A549 (cell line): ENCODE data around the gene AK8. TPM values are rescaled to one million over a fixed set of nuclear protein-coding genes. Genes with fewer than 3 reads are reported as not detected.

Experiments used
- ATAC-seq, 2 experiments: fragments of 200-7000 bp in 1 of 2; fragments of >200 bp in 1 of 2; cut with Nextera tagmentation in 1 of 2; cut with Tn5 transposase in 1 of 2; 3 replicates each; pipeline versions ENCODE4 v1.8.0 to v1.9.1; 2018 to 2020; ENCODE audit warnings: mild to moderate bottlenecking in 1 of 2, moderate library complexity in 1 of 2
- CTCF ChIA-PET: fragments of 300-600 bp; sonication (Branson Sonifier 250); formaldehyde crosslinking; extraction: SDS; loops from one replicate; lab custom pipeline; 2021; ENCODE audit warnings: antibody characterized with exemption, inconsistent platforms; lab: Yijun Ruan, JAX
- POLR2A ChIA-PET: fragments of 350-600 bp; formaldehyde crosslinking; extraction: SDS; loops from one replicate; lab custom pipeline; 2021; ENCODE audit warnings: antibody characterized with exemption, inconsistent platforms; lab: Yijun Ruan, JAX
- DNase-seq, 2 experiments: peaks; one replicate each; pipeline versions ENCODE4 v3.0.0 to v3.0.0-alpha.2; 2011 to 2016; ENCODE audit warnings: low read depth in 1 of 2, low spot score in 1 of 2
- FAIRE-seq: peaks from 2 replicates; lab custom pipeline; 2011; peaks lifted over from hg19 to GRCh38; lab: Jason Lieb, UNC
- H3K27ac ChIP-seq, 2 experiments: fragments of >200 bp; sonication (Bioruptor Twin); formaldehyde crosslinking; 3 replicates each; pipeline ENCODE4 v1.5.1; 2016 to 2017
- H3K4me1 ChIP-seq: fragments of >200 bp; sonication (Bioruptor Twin); formaldehyde crosslinking; 3 replicates; pipeline ENCODE4 v1.6.1; 2016
- H3K4me2 ChIP-seq: fragments of >200 bp; sonication (Bioruptor Twin); formaldehyde crosslinking; 3 replicates; pipeline ENCODE4 v1.6.1; 2016
- H3K4me3 ChIP-seq: fragments of >200 bp; sonication (Bioruptor Twin); formaldehyde crosslinking; 3 replicates; pipeline ENCODE4 v1.5.1; 2016
- H3K9me3 ChIP-seq: fragments of >200 bp; sonication (Bioruptor Twin); formaldehyde crosslinking; 3 replicates; pipeline ENCODE4 v1.6.1; 2016
- CBX2 ChIP-seq: fragments of 200-600 bp; sonication (generic); IDR thresholded peaks from 2 replicates; pipeline ENCODE4 v1.6.1; 2016; ENCODE audit warnings: low read depth, mild to moderate bottlenecking, borderline replicate concordance
- CBX8 ChIP-seq: fragments of 200-600 bp; sonication (generic); IDR thresholded peaks from 2 replicates; pipeline ENCODE4 v1.6.1; 2016
- EHF ChIP-seq: fragments of 250-450 bp; sonication (Bioruptor Pico); IDR thresholded peaks from 2 replicates; pipeline ENCODE4 v1.5.0; 2020; ENCODE audit warnings: mild to moderate bottlenecking
- EP300 ChIP-seq, 2 experiments: fragments of >200 bp; sonication (Bioruptor Twin); formaldehyde crosslinking; IDR thresholded peaks; 2 replicates in 1 of 2; 3 replicates in 1 of 2; pipeline ENCODE4 v1.6.1; 2016 to 2017
- FOSB ChIP-seq: fragments of 250-450 bp; sonication (Bioruptor Pico); IDR thresholded peaks from 2 replicates; pipeline ENCODE4 v1.5.0; 2020; ENCODE audit warnings: mild to moderate bottlenecking, moderate library complexity
- HEYL ChIP-seq: fragments of 250-450 bp; sonication (Bioruptor Pico); IDR thresholded peaks from 2 replicates; pipeline ENCODE4 v1.8.0; 2021; ENCODE audit warnings: mild to moderate bottlenecking, moderate library complexity
- HMGXB4 ChIP-seq: fragments of 250-450 bp; sonication (Bioruptor Pico); IDR thresholded peaks from 2 replicates; pipeline ENCODE4 v1.5.0; 2021; ENCODE audit warnings: mild to moderate bottlenecking, moderate library complexity, borderline replicate concordance
- JUNB ChIP-seq: fragments of >200 bp; sonication (Bioruptor Twin); formaldehyde crosslinking; IDR thresholded peaks from 2 replicates; pipeline ENCODE4 v1.6.1; 2016
- KDM1A ChIP-seq: fragments of 200-600 bp; sonication (generic); IDR thresholded peaks from 2 replicates; pipeline ENCODE4 v1.6.1; 2016; ENCODE audit warnings: low read depth, mild to moderate bottlenecking
- MAFK ChIP-seq: fragments of 450-650 bp; IDR thresholded peaks from 2 replicates; pipeline ENCODE4 v1.6.1; 2014; ENCODE audit not compliant: partially characterized antibody
- NFE2L2 ChIP-seq: fragments of 150-350 bp; conservative IDR thresholded peaks from 2 replicates; pipeline ENCODE4 v1.6.1; 2014; ENCODE audit warnings: low read length
- NR3C1 ChIP-seq: fragments of >200 bp; sonication (Bioruptor Twin); formaldehyde crosslinking; IDR thresholded peaks from 3 replicates; pipeline ENCODE4 v1.6.1; 2017
- POLR2A ChIP-seq: IDR thresholded peaks from 2 replicates; pipeline ENCODE4 v1.6.1; 2012; ENCODE audit warnings: mild to moderate bottlenecking, low read length
- RAD21 ChIP-seq, 2 experiments: fragments of >200 bp in 1 of 2; sonication (Bioruptor Twin) in 1 of 2; formaldehyde crosslinking in 1 of 2; IDR thresholded peaks in 1 of 2; conservative IDR thresholded peaks in 1 of 2; 2 replicates in 1 of 2; 3 replicates in 1 of 2; pipeline ENCODE4 v1.6.1; 2012 to 2018; ENCODE audit warnings: inconsistent platforms in 1 of 2
- RNF2 ChIP-seq: fragments of 200-600 bp; sonication (generic); IDR thresholded peaks from 2 replicates; pipeline ENCODE4 v1.6.1; 2016; ENCODE audit warnings: low read depth, mild to moderate bottlenecking, antibody characterized with exemption, moderate library complexity, borderline replicate concordance
- SREBF2 ChIP-seq: fragments of 450-650 bp; IDR thresholded peaks from 2 replicates; pipeline ENCODE4 v1.6.1; 2014; ENCODE audit warnings: mild to moderate bottlenecking, moderate library complexity
- ZC3H11A ChIP-seq: fragments of 450-650 bp; IDR thresholded peaks from 2 replicates; pipeline ENCODE4 v1.6.1; 2014; ENCODE audit warnings: antibody characterized with exemption, mild to moderate bottlenecking
- ZSCAN20 ChIP-seq: fragments of 250-450 bp; sonication (Bioruptor Pico); IDR thresholded peaks from 2 replicates; pipeline ENCODE4 v1.8.0; 2022; ENCODE audit warnings: mild to moderate bottlenecking, moderate library complexity
- WGBS: methylation state at CpG from one replicate; pipeline ENCODE4 v1.1.6; 2017; ENCODE audit errors: missing lambda C conversion rate; 5-methylcytosine and 5-hydroxymethylcytosine counted together
- polyA plus RNA-seq, 4 experiments: library from polyadenylated mRNA; depleted of rRNA in 3 of 4; stranded (reverse); fragments of >200 nt; fragmentation: RNase III in 1 of 4; extraction: RNeasy Plus Mini Kit Qiagen cat#74134 plus additional on column Dnase treatment in 1 of 4; gene quantifications; 2 replicates in 3 of 4; 3 replicates in 1 of 4; pipeline ENCODE4 v1.2.3, GENCODE V29; 2011 to 2017
- TF ChIP-seq, protein P1 (sequence below): fragments of 450-650 bp; IDR thresholded peaks from 2 replicates; pipeline ENCODE4 v1.6.1; 2014; ENCODE audit warnings: antibody characterized with exemption

The AK8 gene
- polyA plus RNA-seq, 2 of the 4 experiments (the other 2 are of a cell fraction), result 0.61 to 0.63 TPM

- Histone ChIP-seq H3K27ac (no peak overlapping the region), H3K4me1 (no peaks in the 10 kb centered on the region), H3K4me3 (no peak overlapping the region), H3K4me2 (no peak overlapping the region), H3K9me3 (no peaks in the 10 kb centered on the region)
- CTCF ChIA-PET, result interaction anchor here (1.3 kb wide), 1 partner anchor 12 kb away, joined by 9 read pairs; no protein-coding TSS in a partner anchor
- FAIRE-seq, result no peak
- ATAC-seq, result no peak
- DNase-seq, result no peak
- POLR2A ChIA-PET, result no interaction called here
- TF ChIP-seq SREBF2, result no peak
- no peak for TF ChIP-seq HMGXB4
- TF ChIP-seq ZC3H11A, result no peak
- TF ChIP-seq RNF2, result no peak
- no peak for TF ChIP-seq KDM1A
- no peak for TF ChIP-seq EHF (CRISPR knock-in tag)
- TF ChIP-seq CBX8, result no peak
- 75% methylated on average over 18 of the region's 18 CpGs for WGBS
Observed at GRCh38 chr9:132757016-132757415, 121.1 kb downstream of the AK8 start.

DNA sequence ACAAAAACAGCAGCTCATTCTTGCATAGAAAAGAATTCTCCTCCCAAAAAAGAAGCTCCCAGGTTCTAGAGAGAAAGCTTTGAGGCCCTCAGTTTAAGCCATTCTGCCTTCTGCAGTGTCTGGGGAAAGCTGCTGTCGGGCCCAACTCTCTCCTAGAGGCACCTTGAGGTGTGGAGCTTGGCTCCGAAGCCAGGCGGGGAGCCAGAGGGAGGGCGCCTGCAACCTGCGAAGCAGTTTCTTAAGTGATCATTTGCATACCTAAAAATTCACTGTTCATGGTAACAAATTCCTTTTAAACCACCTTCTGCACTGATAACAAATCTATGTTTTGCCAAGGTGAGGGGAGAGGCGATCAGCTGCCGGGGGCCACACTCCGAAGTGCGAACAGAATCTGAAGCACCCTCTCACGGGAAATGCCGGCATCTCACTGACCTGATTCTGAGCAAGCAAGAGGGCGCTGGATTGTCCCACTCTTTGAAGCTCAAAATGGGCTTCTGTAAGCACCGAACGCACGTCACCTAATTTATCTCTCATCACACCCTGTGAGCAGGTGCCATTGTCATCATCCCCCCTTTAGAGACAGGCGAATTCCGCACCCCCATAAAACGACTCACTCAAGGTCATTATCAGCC, 121.8 kb downstream of the AK8 start:
- 72% methylated on average over 18 of the region's 18 CpGs for WGBS
- ChIA-PET POLR2A (no interaction called here), CTCF (interaction anchor here (1.3 kb wide), 1 partner anchor 13 kb away, joined by 9 read pairs; no protein-coding TSS in a partner anchor)
- no peak for FAIRE-seq
- Histone ChIP-seq H3K4me3 (no peak overlapping the region), H3K27ac (no peak overlapping the region), H3K9me3 (no peaks in the 10 kb centered on the region), H3K4me2 (no peak overlapping the region), H3K4me1 (no peaks in the 10 kb centered on the region)
- TF ChIP-seq JUNB, result no peak
- TF ChIP-seq MAFK, result no peak
- no peak for ATAC-seq
- no peak for DNase-seq

- CTCF ChIA-PET, result interaction anchor here (1.4 to 2.5 kb wide), 3 partner anchors 13 to 247 kb away, joined by 3 to 6 read pairs (median 5); no protein-coding TSS in a partner anchor
- H3K4me2 ChIP-seq, result no peak overlapping the region
- FAIRE-seq, result no peak
Observed at GRCh38 chr9:132755096-132755495, 123.0 kb downstream of the AK8 start.

GRCh38 chr9:132754236-132754635, 123.8 kb downstream of the AK8 start:
- Histone ChIP-seq H3K4me3 (no peak overlapping the region), H3K4me1 (no peaks in the 10 kb centered on the region), H3K27ac (no peak overlapping the region)
- DNase-seq, result no peak
- POLR2A ChIA-PET, result no interaction called here
- CTCF ChIA-PET, result interaction anchor here (1.4 to 2.5 kb wide), 3 partner anchors 14 to 246 kb away, joined by 3 to 6 read pairs (median 5); no protein-coding TSS in a partner anchor
- TF ChIP-seq ZSCAN20 (CRISPR knock-in tag) (no peak), JUNB (no peak), FOSB (CRISPR knock-in tag) (no peak), NR3C1 (no peak), CBX2 (no peak), EP300 (IDR thresholded peaks at IDR 0.05) (no peak), POLR2A (no peak), HEYL (CRISPR knock-in tag) (no peak), NFE2L2 (no peak), HMGXB4 (no peak), RAD21 (conservative IDR thresholded peaks at IDR 0.05 in 1 of 2, IDR thresholded peaks at IDR 0.05 in 1 of 2) (no peak)
- TF ChIP-seq, protein P1, sequence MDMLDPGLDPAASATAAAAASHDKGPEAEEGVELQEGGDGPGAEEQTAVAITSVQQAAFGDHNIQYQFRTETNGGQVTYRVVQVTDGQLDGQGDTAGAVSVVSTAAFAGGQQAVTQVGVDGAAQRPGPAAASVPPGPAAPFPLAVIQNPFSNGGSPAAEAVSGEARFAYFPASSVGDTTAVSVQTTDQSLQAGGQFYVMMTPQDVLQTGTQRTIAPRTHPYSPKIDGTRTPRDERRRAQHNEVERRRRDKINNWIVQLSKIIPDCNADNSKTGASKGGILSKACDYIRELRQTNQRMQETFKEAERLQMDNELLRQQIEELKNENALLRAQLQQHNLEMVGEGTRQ, result no peak
- TF ChIP-seq, all 56 proteins: peak for 0
- Histone ChIP-seq H3K4me2 (no peak overlapping the region), H3K9me3 (no peaks in the 10 kb centered on the region)
- 70% methylated on average over 7 of the region's 7 CpGs for WGBS
- ATAC-seq (no peak), FAIRE-seq (no peak)

More at GRCh38 chr9:132755096-132755495, 123.0 kb downstream of the AK8 start:
- DNase-seq, result no peak
- no peak for ATAC-seq
- Histone ChIP-seq H3K9me3 (no peaks in the 10 kb centered on the region), H3K27ac (no peak overlapping the region), H3K4me1 (no peaks in the 10 kb centered on the region)
- 81% methylated on average over 8 of the region's 9 CpGs for WGBS
- no peak for TF ChIP-seq HEYL (CRISPR knock-in tag)
- no peak for TF ChIP-seq NFE2L2
- TF ChIP-seq, all 56 proteins: peak for 0
- H3K4me3 ChIP-seq, result no peak overlapping the region
- POLR2A ChIA-PET, result interaction anchor here (0.7 kb wide), 1 partner anchor 85 kb away, joined by 3 read pairs; the partner anchor contains the start of gene GTF3C4
